ENCODE measurements around the gene DISP2.

Gene DISP2

DNA sequence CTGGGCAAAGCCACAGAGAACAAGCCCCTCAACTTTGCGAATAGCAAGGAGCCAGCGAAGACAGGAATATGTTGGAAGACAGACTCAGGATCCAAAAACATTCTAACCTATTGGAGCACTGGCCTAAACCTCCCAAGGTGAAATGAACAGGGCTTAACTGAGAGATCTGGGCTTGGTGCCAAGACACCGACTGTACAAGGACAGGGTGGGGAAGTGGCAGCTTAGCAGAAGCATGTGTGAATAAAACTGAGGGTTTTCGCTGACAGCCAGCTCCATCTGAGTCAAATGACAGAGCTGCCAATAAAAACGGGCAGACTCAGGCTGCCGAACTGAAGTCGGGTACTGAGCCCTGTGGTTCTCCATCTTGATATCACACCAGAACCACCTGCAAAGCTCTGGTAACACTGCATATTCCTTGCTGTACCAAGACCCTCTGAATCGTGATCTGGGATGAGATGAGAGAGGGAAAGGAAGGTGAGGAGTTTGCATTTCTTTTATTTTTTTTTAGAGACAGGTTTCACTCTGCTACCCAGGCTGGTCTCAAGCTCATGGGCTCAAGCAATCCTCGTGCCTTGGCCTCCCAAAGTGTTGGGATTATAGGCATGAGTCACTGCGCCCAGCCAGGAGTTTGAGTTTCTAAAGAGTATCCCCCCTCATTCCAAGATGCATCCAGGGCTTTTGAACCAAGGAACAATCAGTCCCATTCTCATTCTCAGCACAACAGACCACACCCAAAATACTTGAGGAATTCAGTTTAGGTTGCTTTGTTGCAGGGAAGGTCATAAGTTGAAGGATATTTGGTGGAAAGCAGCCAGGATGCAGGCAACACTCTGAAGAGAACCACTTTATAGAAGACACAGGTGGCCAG, 44.3 kb upstream of the DISP2 start:
- no peak overlapping the region for H3K4me3 ChIP-seq (ENCODE audit: control insufficient read depth, low read depth, low read length)
- TF ChIP-seq CTCF (conservative IDR thresholded peaks at IDR 0.05; ENCODE audit: control insufficient read depth, insufficient read depth, low read depth, low read length): no peak
- no peak for DNase-seq (ENCODE audit: low read depth)

GRCh38 chr15:40314723-40315276, 43.2 kb upstream of the DISP2 start:
- no peak overlapping the region for H3K4me3 ChIP-seq (ENCODE audit: control insufficient read depth, low read depth, low read length)
- no peak for TF ChIP-seq CTCF (conservative IDR thresholded peaks at IDR 0.05; ENCODE audit: control insufficient read depth, insufficient read depth, low read depth, low read length)
- DNase-seq (ENCODE audit: low read depth): peak; percentile 49

GRCh38 chr15:40316931-40317330, 41.1 kb upstream of the DISP2 start:
- no peak overlapping the region for H3K4me3 ChIP-seq (ENCODE audit: control insufficient read depth, low read depth, low read length)
- DNase-seq (ENCODE audit: low read depth): no peak
- no peak for TF ChIP-seq CTCF (conservative IDR thresholded peaks at IDR 0.05; ENCODE audit: control insufficient read depth, insufficient read depth, low read depth, low read length)

- TF ChIP-seq CTCF (conservative IDR thresholded peaks at IDR 0.05; ENCODE audit: control insufficient read depth, insufficient read depth, low read depth, low read length): no peak
- H3K4me3 ChIP-seq (ENCODE audit: control insufficient read depth, low read depth, low read length): no peak overlapping the region
- DNase-seq (ENCODE audit: low read depth): no peak
Observed at GRCh38 chr15:40317580-40317979, 40.4 kb upstream of the DISP2 start.

DNA sequence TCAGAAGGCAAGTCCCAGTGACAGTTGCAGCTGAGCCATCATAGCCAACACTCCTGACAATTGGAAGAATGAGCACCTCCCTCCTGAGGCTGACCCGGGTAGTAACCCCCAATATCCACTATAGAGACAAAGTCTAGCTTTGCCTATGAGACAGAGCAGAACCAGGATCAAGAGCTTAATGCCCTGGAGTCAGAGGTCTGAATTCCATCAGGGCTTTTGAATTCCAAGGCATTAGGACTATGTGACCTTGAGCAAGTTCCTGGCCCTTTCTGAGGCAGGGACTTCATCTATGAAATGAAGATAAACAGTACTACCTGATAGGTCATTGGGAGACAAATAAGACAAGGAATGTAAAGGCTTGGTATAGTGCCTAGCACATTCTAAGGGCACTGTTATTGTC, 37.6 kb upstream of the DISP2 start:
- DNase-seq (ENCODE audit: low read depth): no peak
- no peak for TF ChIP-seq CTCF (conservative IDR thresholded peaks at IDR 0.05; ENCODE audit: control insufficient read depth, insufficient read depth, low read depth, low read length)
- H3K4me3 ChIP-seq (ENCODE audit: control insufficient read depth, low read depth, low read length): no peak overlapping the region

DNA sequence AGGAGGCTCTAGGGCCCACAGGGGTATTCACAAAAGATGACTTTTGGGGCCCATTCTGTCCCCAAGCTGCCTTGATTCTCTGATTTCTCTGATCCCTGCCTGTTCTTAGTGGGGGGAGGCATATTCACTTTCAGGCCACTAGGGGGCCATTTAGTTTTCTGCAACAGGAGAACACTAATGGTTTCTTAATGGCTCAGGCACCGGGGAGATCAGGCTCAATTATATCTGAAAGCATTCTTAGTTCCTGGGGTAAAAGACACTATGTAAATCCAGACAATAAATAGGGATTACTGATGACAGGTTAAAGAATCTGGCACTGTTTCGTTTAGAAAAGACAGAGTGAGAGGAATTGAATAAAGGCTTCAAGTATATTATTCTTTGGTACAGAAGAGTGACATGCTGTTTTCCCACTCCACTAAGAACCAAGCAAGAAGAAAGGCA, 37.1 kb upstream of the DISP2 start:
- DNase-seq (ENCODE audit: low read depth): peak; percentile 65
- H3K4me3 ChIP-seq (ENCODE audit: control insufficient read depth, low read depth, low read length): no peak overlapping the region

More for the DNA sequence above, 37.1 kb upstream of the DISP2 start:
- TF ChIP-seq CTCF (conservative IDR thresholded peaks at IDR 0.05; ENCODE audit: control insufficient read depth, insufficient read depth, low read depth, low read length): peak; percentile 92
